ENCODE results near the gene ABI3BP.
"Not testable (repeated sequence)": the region's sequence is repeated elsewhere in the genome, so short reads cannot be mapped to it uniquely, and the experiment has no call there.

Gene ABI3BP

DNA sequence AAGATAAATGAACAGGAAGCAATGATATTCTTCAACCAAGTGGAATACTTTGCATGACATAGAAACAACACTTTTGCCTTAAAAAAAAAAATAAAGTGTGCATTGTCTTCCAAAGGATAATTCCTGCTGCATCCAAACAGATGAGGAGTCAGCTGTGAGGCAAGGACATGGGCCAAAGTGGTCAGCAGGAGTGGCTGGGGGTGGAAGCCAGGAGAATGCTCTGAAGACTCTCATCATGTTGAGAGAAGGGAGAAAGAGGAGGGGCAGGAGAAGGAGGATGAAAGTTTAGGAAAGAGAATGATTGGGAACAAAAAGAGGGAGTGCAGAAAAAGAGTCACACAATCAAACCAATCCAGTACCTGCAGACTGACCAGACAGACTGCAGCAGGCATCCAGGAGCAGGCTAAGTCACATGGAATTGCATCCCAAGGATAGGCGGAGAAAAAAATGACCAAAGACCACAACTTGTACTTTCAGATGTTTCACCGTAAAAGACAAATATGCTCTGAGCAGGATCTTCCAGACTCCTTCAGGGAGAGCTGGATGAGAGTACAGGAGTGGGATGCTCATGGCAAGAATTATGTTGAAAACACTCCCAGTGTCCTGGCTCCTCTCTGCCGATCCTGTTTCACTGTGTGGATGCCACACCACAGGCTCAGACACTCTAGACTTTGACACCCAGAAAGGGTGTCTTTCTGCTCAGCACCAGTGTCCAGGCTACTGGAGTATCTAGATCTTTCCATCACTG, 11.9 kb downstream of the ABI3BP start:
- DNase-seq (ENCODE audit: low read depth) = no peak

DNA sequence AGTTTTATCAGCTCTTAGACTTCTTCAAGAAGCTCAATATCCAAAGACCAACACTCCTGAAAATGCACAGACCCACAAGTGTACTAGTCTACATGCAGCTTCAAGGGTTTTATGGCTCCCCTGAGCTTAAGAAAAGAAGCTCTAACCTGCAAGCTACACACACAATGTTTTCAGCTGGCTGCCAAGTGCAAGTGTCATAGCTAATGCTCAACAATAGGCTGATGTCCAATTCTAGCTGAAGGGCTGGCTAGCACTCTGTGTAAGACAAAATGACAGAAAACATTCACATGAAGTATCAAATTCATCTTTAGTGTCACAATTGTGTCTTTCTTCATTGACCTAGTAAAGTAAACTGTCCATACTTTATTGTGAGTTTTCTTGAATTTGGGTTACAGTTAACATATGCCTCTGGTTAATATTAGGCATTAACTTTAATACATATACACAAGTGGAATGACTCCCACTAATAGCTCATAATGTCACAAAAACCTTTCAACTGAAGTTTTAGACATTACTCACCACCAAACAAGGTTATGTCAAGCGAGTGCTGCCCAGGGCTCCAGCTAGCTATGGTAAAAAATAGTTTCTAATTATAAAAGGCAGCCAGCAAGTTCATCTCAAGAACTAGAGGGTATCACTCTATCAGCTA, 15.1 kb downstream of the ABI3BP start:
- no peak for DNase-seq (ENCODE audit: low read depth)

DNA sequence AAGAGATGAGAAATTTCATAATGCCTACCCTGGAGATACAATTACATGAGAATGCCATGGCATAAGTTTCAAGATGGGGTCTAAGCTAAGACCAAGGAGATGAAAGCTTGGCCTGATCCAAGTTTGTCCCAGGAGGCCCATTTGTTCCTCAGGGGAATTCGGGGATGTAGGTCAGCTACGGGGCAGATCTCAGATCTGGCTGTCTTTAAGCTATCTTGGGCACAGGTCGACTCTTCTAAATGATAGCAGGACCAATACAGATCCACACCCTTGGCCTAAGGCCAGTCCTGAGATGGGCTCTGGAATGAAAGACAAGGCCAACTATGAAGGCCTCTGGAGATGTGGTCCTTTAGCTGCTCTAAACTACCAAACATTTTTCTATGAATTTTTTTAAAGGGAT, 16.6 kb downstream of the ABI3BP start:
- DNase-seq (ENCODE audit: low read depth) = no peak

DNA sequence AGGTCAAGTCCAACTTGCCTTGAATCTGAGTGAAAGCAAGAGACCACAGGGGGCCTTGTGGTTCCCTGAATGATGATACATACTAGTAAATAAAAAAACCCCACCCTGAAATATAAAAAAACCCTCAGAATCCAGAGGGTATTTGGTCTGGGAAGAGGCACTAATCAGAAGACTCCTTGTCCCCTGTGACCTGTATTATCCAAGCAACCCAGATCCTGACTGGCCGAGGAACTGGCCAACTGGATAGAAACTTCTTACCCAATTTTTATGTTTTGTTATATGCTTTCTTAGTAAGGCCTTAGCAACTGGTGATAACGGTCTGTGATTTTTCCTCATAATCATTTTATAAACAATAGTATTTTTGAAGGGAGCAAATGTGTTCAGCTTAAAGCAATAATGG, 17.5 kb downstream of the ABI3BP start:
- DNase-seq (ENCODE audit: low read depth) = no peak

DNA sequence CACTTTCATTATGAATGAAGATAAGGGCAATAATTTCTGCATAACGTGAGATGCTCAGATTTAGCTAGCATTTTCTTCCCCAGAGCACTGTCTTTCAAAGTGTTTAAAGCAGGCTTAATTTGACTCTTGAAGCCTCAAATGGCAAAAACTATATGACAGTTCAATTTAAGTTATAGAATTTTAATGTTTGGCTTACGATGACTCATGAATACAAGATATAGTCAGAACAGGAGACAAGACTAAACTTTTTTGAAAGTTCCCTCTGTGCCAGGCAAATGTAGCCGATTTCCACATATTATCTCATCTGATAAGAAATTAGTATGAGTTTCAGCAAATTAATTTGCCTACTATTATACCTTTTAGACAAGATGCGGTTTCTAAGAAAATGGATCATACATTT, 19.6 kb downstream of the ABI3BP start:
- DNase-seq (ENCODE audit: low read depth) = no peak

DNA sequence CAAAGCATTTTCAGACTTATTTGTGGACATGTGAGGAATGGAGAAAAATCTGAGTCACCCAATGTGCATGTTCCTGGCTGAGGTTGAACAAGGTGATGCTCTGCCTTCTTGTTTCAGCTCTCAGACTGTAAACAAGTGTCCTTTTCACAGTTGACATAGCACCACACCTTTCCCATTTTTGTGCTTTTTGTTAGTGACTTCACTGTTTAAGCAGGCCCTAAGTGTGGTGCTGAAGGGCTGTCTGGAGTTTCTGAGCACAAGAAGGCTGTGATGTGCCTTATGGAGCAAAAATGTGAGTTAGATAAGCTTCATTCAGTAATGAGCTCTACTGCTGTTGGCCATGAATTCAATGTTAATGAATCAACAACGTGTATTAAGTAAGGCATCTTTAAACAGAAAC, 20.4 kb downstream of the ABI3BP start:
- no peak for DNase-seq (ENCODE audit: low read depth)

DNA sequence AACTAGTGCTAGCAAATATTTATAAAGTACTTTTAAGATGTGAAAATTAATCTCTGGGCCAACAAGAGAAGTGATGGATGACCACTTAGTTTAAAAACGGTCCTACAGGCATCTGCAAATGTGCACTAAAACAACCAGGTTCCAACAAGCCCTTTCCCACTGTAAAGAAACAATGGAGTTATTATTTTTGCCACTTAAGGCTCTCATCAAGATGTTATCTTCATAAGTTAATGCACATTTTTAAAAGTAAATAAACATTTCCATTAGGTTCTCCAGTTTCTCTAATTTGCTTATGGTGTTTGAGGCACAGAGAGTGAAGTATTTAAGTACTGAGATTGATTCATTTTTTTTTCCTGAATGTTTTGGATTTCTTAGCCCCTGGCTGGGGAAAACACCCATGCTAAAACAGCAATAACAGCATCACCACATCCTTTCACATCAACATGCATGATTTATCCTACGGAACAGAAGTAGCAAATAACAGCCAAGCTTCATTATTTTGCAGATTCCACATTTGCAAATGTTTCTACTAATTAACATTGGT, 20.8 kb downstream of the ABI3BP start:
- no peak for DNase-seq (ENCODE audit: low read depth)

DNA sequence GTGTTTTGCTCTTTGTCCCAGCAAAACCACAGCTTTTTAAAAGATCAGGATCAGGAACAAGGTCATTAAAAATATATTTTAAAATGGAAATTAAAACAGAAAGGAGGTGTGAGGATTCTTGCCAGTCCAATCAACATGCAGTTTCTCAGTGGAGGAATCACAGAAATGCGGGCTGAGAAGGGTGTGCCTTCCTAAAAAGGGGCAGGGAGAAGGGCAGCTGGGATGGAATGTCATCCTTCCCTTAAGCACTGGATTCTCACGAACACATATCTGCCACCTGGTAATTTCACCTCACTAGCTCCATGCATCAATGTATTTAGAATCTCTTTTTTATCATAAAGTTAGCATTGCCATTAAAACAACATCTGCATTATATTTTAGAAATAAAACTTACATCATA, 21.4 kb downstream of the ABI3BP start:
- no peak for DNase-seq (ENCODE audit: low read depth)

DNA sequence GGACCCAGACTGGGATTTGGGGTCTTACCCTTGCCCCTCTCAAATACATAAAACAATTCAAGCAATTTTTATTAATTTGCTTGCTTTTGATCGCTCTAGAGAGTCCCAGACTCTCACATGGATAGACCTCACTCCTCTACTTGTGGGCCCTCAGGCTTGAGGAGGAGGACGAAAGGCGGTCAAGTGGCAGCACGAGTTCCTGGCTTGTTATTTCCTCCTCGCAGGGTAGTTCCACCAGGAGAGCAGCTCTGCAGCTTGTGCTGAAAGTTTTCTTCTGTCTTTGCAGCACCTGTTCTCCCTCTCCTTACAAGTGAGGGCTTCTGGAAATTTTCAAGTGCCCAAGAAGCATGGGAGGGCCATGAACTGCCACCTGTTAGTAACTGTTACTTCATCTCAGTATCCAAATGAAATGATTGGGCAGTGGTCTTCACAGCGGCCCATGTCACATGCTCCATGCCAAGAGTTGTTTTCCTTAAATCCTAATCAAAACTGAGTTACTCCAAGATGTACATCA, 22.7 kb downstream of the ABI3BP start:
- DNase-seq (ENCODE audit: low read depth) = no peak

DNA sequence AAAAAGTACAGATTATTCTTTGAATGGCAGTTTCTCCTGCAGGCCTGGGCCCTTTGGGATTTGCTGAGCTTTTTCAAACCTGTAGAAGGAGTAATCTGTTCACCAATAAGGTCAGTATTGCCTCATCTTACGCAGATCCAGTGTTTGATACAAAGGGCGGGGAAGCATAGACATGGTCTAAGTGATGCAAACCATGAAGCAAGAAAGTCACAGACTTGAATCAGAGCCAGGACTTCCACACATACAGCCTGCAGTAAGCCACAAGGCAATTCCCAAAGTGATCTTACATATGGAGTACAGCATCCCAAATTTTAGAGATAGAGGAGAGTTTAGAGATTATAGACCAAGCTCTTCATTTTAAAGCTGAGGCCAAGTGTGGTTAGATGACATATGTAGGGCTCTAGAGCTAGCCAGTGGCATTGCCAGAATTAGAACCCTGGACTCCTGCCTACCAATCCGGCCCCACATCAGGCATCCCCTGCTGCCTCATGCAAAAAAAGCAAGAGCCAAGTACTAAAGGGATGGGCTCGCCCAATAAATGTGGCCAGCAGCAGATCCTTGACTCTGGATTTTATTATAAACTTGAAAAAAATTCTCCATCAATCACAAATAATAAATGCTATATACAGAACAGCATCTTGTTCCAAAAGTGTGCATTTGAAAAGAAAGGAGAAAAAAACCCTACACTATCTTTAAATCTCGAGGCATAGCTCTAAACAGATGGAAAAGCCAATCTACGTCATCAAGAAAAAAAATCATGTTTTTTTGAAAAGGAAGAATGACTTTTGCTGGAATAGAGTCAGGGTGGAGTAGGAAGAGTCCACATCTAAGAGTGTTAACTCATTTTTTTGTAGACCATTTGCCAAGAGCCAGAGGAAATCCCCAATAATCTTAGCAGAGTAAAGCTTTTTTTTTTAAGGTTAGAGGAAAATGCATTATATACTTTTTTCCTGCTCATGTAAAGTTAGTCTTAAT, 24.0 kb downstream of the ABI3BP start:
- DNase-seq (ENCODE audit: low read depth) = no peak

DNA sequence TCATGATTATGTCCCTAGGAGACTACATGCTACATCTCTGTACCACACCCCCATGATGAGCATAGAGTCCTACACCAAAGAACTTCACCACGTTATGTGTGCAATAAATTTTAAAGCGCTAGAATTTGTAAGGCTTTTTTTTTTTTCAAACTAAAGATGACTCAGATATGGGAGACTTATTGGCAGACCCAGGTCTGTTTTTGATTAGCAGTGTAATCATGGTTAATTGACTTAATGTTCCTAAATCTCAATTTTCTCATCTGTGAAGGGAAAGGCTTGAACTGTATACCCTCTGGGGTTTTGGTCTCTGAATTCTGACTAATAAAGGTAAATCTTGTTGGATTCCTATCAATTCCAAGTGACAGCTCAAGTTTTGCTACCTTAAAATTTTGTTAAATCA, 26.4 kb downstream of the ABI3BP start:
- DNase-seq (ENCODE audit: low read depth) = no peak

DNA sequence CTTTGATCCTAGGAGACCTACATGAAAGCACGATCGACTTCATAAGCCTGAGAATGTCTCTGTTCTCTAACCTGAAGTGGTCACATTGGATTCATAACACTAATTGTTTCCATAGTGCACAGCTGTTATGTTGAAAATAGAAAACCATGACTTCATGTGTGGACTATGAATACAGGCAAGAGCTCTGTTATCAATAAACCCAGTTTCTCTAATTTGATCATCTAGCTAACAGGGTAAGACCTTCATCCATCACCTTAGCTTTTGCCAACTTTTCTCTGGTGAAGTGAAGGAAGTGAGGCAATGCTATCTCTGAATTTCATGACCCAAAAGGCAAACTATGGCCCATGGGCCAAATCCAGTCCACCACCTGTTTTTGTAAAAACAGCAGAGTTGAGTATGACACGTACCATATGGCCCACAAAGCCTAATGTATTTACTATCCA, 27.2 kb downstream of the ABI3BP start:
- no peak for DNase-seq (ENCODE audit: low read depth)

DNA sequence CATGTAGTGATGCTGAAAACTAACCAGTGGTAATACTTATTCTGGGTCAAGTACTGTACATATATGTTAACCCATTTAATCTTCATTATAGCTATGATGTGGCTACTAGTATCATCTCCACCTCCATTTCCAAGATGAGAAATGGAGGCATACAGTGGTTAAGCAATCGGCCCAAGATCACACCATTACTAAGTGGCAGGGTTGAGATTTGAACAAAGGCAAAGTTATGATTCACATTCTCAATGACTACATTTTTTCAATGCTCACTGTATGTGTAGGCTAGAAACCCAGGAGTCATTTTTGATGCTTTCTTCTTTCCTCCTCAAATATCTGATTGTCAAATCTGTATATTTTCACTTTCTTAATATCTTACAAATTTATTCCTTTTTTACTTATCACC, 30.2 kb downstream of the ABI3BP start:
- no peak for DNase-seq (ENCODE audit: low read depth)

DNA sequence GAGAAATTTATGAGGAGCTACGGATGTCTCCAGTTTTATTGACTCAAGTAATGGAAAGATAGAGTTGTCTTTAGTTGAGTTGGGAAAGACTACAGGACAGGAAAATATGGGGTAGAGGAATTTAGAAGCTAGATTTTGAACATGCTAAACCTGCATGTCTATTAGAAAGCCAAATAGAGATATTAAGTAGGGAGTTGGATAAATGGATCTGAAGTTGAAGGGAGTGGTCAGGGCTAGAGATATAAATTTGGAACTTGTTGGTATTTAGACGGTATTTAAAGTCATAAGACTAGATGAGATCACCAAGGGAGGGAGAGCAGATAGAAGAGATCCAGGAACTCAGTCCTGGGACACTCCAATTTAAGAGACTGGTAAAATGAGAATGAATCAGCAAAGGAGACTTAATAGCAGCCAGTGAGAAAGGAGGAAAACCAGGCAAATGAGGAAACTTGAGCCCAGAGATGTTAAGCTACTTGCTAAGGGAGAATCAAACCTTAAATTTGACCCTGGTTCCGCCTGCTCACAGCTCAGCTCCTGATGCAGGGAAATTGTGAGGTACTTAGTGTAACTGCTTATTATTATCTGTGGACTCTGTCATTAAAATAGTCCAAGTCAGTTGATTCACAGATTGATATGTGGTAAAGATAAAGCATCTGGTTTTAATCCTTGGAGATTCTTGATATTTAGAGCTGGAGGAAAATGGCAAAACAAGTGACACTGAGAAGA, 35.8 kb downstream of the ABI3BP start:
- no peak for DNase-seq (ENCODE audit: low read depth)

DNA sequence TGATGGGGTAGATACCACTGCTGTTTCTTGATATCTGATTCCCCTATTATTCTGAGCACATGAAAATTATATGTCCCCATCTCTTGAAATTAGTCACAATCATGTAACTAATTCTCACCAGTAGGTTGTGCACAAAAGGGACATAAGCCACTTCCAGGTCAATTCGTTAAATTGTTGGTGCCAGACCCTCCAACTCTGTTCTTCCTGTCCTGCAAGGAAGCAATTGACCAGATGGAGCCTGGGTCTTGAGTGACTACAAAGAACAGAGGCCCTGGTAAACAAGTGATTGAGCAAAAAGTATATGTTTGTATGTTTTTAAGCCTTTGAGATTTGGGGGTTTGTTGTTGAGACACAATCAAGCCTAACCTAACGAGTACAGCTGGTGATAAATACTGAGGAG, 36.9 kb downstream of the ABI3BP start:
- DNase-seq (ENCODE audit: low read depth) = no peak

DNA sequence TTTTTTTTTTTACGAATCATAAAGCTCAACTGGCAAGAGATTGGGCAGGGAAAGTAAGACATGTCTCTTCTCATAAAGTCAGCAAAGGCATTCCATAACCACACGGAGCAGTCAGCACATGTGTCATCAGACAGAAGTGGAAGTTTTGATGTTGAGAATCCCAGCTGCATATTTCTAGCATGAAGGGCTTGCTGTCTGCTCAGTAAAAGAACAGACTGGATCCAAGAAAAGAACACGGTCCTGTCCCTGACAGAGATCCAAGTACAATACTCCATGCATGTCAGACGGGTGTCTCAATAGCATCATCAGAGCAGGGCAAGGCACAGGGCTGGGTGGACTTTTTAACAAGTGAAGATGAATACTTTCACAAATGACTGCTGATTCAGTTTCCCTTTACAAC, 38.2 kb downstream of the ABI3BP start:
- DNase-seq (ENCODE audit: low read depth) = no peak

DNA sequence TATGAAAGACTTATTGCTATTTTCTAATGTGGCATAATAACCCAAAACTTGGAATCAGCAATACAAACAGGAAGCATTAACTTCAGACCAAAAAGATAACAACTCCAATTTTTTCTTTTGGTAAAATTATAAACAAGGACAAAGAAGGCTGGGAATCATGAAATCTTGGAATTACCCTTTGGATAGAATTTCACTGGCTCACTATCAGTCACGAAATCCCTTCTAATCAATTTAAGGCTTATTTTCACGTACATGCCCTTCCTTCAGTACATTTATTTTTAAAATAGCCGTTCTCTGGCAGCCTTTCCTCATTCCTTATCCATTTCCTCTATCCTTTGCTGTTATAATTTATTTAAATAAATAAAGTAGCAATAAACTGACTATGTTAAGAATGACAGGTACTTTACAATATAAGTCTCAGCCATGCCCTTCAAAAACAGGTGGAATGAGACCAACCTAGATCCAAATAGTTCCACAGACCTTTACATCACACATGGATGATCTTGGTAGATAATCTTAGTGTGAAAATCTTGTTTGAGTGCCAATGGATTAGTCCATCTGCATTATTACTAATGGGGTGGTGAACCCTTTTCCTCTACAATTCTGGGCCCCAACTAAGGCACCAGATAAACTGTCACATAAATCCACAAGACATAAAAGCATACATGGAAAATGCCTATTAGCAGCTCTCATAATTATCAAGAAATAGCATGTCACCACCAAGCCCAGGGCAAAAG, 38.9 kb downstream of the ABI3BP start:
- DNase-seq (ENCODE audit: low read depth) = no peak

DNA sequence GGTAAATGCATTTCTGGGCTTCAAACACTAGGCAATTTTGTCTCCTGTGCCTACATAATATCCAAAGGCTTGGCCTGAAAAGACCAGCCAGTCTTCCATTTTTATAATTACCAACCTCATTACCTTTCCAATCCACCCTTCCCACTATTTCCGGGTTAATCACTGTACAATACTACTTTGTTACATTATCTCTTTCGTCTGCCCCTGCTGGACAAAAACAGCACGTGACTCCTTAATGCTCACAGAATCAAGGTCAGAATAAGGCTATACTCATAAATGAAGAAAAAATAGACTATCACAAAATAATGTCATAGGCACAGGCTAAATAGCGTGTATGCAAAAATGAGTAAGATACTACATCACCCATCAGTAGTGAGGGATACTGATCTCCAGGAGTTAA, 40.1 kb downstream of the ABI3BP start:
- DNase-seq (ENCODE audit: low read depth) = no peak

DNA sequence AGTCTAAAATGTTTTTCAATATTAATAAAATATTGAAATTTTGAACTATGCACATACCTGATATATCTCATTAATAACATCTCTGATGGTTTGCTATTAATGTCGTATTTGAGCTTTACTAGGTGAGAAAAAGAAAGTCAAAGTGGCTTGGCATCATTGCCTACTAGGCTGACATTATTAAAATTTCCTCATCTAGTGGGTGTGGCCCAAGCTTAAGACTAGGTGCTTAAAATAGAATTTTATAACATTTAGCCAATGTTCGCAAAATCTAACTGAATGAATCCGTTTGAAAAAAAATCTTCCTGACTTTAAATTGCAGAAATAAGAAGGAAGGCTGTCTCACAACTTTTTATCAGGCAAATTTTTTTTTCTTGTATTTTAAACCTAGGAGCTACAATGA, 46.1 kb downstream of the ABI3BP start:
- DNase-seq (ENCODE audit: low read depth) = no peak

DNA sequence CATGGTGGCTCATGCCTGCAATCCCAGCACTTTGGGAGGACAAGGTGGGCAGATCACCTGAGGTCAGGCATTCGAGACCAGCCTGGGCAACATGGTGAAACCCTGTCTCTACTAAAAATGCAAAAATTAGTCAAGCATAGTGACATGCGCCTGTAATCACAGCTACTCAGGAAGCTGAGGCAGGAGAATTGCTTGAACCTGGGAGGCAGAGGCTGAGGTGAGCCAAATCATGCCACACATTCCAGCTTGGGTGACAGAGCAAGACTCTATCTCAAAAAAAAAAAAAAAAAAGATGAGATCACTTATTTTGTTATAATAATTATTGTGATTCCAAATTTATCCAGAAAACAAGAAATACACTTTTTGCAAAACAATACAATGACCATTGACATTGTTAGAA, 47.1 kb downstream of the ABI3BP start:
- DNase-seq (ENCODE audit: low read depth) = not testable (repeated sequence)

DNA sequence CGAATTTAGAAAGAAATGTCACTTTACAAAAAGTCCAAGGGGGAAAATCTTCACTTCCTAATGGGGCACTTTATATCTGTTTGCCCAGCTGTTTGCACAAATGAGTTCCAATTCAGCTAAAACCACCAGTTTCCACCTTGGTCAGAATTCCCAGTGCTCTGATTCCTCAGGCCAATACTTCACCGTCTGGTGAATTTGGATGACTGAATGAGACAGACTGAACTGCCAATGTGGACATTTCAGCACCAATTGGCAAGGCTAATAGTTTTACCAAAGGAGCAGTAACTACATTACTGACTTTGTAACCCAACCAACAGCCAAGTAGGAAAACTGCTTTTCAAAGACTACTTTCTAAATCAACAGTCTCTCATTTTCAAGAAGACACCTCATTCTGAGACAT, 51.8 kb downstream of the ABI3BP start:
- DNase-seq (ENCODE audit: low read depth) = no peak

Measured in activated gamma-delta T cell treated with anti-CD3 and anti-CD28 coated beads, Interleukin-2, amount 50 U/mL, for 16 hours (primary cell).